Spleen (tissue), 11 donors: Measurements from ENCODE around the gene SIGLEC9. TPM values are rescaled to one million over a fixed set of nuclear protein-coding genes. Genes with fewer than 3 reads are reported as not detected.
A peak's percentile ranks its signal among the peaks of the same experiment; 100 is the strongest.

ENCODE experiments used
- DNase-seq: peaks from one replicate; pipeline ENCODE4 v3.0.0-alpha.2; 2020
- H3K27ac ChIP-seq, 8 donors: fragments of 200-600 bp; sonication (generic) in 7 of 8; 1 replicate in 4 of 8; 2 replicates in 4 of 8; pipeline versions ENCODE4 v1.5.0 to v1.8.0; 2016 to 2021; ENCODE audit warnings: inconsistent platforms in 4 of 8, mild to moderate bottlenecking in 4 of 8, moderate library complexity in 1 of 8
- H3K27me3 ChIP-seq, 7 donors: fragments of 200-600 bp; sonication (generic) in 6 of 7; replicated peaks in 1 of 7; 1 replicate in 4 of 7; 2 replicates in 3 of 7; pipeline versions ENCODE4 v1.5.0 to v1.8.0; 2016 to 2021; ENCODE audit warnings: inconsistent platforms in 3 of 7, mild to moderate bottlenecking in 1 of 7
- H3K36me3 ChIP-seq, 6 donors: fragments of 200-600 bp; sonication (generic) in 5 of 6; 1 replicate in 4 of 6; 2 replicates in 2 of 6; pipeline versions ENCODE4 v1.5.0 to v1.8.0; 2016 to 2021; ENCODE audit warnings: inconsistent platforms in 2 of 6
- H3K4me1 ChIP-seq, 6 donors: fragments of 200-600 bp; sonication (generic) in 5 of 6; 1 replicate in 3 of 6; 2 replicates in 3 of 6; pipeline versions ENCODE4 v1.5.0 to v1.8.0; 2016 to 2021; ENCODE audit warnings: inconsistent platforms in 3 of 6
- H3K4me3 ChIP-seq, 8 donors: fragments of 200-600 bp; sonication (generic) in 7 of 8; 1 replicate in 4 of 8; 2 replicates in 4 of 8; pipeline versions ENCODE4 v1.5.0 to v1.8.0; 2016 to 2021; ENCODE audit warnings: inconsistent platforms in 4 of 8, mild to moderate bottlenecking in 4 of 8, moderate library complexity in 2 of 8
- H3K9me3 ChIP-seq, 8 donors: fragments of 200-600 bp; sonication (generic) in 7 of 8; 1 replicate in 4 of 8; 2 replicates in 4 of 8; pipeline versions ENCODE4 v1.5.0 to v1.8.0; 2016 to 2021; ENCODE audit warnings: inconsistent platforms in 4 of 8
- POLR2A ChIP-seq, 3 donors: fragments of 450-650 bp; IDR thresholded peaks; one replicate each; pipeline ENCODE4 v1.5.1; 2017; ENCODE audit warnings: antibody characterized with exemption in 3 of 3, mild to moderate bottlenecking in 1 of 3
- POLR2AphosphoS5 ChIP-seq, 3 donors: sonication (generic); formaldehyde crosslinking; IDR thresholded peaks; one replicate each; pipeline ENCODE4 v1.5.1; 2017; ENCODE audit warnings: antibody characterized with exemption in 3 of 3
- WGBS, 5 donors: extraction: QIAGEN DNeasy Blood & Tissue Kit in 3 of 5; methylation state at CpG; one replicate each; pipeline versions ENCODE4 v1.1.5 to v1.1.7; 2013 to 2018; 5-methylcytosine and 5-hydroxymethylcytosine counted together
- intact Hi-C: fragments of 100-400 bp; cut with DNase I; formaldehyde crosslinking; loops from one replicate; pipeline ENCODE4 v1.15.0; 2023; ENCODE audit warnings: low total_unique reads
- polyA plus RNA-seq, 3 donors: library from polyadenylated mRNA; stranded (reverse); fragments of 200-250 nt; gene quantifications; one replicate each; pipeline ENCODE4 v1.2.1, GENCODE V29; 2013
- total RNA-seq, 7 donors: library from RNA; depleted of rRNA in 3 of 7; stranded (reverse); fragments of >200 nt in 3 of 7; fragmentation: NEBNext Ultra II Directional in 4 of 7; extraction: Animal tissue kit (Norgen Biotek cat#: 25700) in 4 of 7; gene quantifications; one replicate each; pipeline versions ENCODE4 v1.1.0 to v1.2.1, GENCODE V29; 2016 to 2021
- TF ChIP-seq, protein P1 (sequence below), 11 experiments: fragments of 200-600 bp in 7 of 11; fragments of 450-650 bp in 4 of 11; sonication (generic) in 4 of 11; IDR thresholded peaks in 8 of 11; conservative IDR thresholded peaks in 3 of 11; 1 replicate in 7 of 11; 2 replicates in 4 of 11; pipeline versions ENCODE4 v1.4.0 to v1.8.0; 2016 to 2021; ENCODE audit warnings: antibody characterized with exemption in 11 of 11, inconsistent platforms in 4 of 11, mild to moderate bottlenecking in 1 of 11
- donor health status: healthy with polysubstance abuse.
- donor health status: DM: no; HTN: no; CAD: no; lungs with moderate emphysema.
- donor health status: DM: no; HTN: no; CAD: no.
- donor health status: Bipolar disorder and iron deficiency.
- donor health status: healthy.
- donor health status: DM: no; HTN: no; CAD: no.
- donor health status: DM: yes; HTN: yes; CAD: no.

The SIGLEC9 gene
- total and polyA plus RNA-seq, 10 donors = 4.6 to 81.3 (median 37.8) TPM

DNA sequence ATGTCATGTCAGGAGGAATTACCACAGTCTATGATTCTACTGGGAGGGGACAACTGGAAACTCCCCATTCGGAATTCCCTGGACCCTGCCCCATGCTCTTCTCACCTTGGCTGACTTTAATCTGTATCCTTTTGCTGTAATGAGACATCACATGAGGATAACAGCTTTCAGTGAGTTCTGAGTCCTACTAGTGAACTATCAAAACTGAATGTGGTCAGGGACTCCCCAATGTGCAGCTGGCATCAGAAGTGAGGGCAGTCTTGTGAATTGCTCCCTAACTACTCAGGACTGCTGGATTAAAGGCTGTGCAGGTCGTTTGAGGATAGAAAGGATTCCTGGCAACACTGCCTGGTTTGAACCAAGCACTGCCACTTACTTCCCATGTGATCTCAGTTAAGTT, 32.6 kb downstream of the SIGLEC9 start:
- intact Hi-C loops = no loop called here
- no peak overlapping the region for H3K4me3 ChIP-seq
- no peak for DNase-seq
- TF ChIP-seq, protein P1, sequence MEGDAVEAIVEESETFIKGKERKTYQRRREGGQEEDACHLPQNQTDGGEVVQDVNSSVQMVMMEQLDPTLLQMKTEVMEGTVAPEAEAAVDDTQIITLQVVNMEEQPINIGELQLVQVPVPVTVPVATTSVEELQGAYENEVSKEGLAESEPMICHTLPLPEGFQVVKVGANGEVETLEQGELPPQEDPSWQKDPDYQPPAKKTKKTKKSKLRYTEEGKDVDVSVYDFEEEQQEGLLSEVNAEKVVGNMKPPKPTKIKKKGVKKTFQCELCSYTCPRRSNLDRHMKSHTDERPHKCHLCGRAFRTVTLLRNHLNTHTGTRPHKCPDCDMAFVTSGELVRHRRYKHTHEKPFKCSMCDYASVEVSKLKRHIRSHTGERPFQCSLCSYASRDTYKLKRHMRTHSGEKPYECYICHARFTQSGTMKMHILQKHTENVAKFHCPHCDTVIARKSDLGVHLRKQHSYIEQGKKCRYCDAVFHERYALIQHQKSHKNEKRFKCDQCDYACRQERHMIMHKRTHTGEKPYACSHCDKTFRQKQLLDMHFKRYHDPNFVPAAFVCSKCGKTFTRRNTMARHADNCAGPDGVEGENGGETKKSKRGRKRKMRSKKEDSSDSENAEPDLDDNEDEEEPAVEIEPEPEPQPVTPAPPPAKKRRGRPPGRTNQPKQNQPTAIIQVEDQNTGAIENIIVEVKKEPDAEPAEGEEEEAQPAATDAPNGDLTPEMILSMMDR (IDR thresholded peaks at IDR 0.05 in 8 of 11, conservative IDR thresholded peaks at IDR 0.05 in 3 of 11) = no peak
- TF ChIP-seq POLR2A (IDR thresholded peaks at IDR 0.05) (no peak), POLR2AphosphoS5 (IDR thresholded peaks at IDR 0.05) (no peak)
- H3K4me1 ChIP-seq = peaks cover 0 to 12% (median 6%) of the 10 kb centered on the region in 6 donors
- H3K27me3 ChIP-seq = peaks cover 0 to 34% (median 0%) of the 10 kb centered on the region in 7 donors
- H3K9me3 ChIP-seq = no peaks in the 10 kb centered on the region
- 44 to 60% (median 55%) methylated on average over 2 of the region's 2 CpGs for WGBS, 5 donors
- H3K27ac ChIP-seq = no peak overlapping the region
- peaks cover 0 to 27% (median 0%) of the 10 kb centered on the region in 6 donors for H3K36me3 ChIP-seq

DNA sequence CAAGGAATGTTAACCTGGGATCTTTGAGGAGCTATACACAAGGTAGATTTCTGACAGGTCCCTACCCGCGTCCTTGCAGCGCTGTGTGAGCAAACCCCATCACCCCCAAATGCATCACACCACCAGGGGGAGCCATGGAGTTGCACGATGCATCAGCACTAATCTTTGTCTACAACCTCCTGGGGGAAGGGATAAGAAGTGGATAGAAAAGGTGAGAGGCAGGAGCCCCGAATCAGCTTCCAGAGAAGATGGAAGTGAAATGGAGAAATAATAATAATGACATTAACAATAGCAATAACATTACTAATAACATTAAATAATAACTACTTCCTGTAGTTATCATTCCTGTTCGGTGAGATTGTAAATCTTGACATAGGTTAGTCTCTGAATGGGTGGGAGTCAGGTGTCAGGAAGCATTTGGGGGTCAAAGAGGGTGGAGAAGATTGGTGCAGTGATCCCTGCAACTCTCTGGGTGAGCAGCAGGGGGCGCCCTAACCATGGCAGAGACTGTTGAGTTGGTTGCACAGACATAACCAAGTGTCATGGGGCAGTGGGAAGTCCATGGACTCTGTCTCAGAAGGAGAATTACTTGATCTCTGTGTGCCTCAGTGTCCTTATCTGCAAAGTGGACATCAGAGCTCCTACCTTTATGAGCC, 33.9 kb downstream of the SIGLEC9 start:
- 19 to 34% (median 21%) methylated on average over 7 of the region's 7 CpGs for WGBS, 5 donors
- H3K4me1 ChIP-seq = peaks cover 0 to 12% (median 6%) of the 10 kb centered on the region in 6 donors
- H3K27ac ChIP-seq = peak overlapping the region in 2 of 8 donors; percentile 47 to 48
- no peak overlapping the region for H3K4me3 ChIP-seq
- intact Hi-C loops = no loop called here
- H3K9me3 ChIP-seq = no peaks in the 10 kb centered on the region
- peaks cover 0 to 27% (median 0%) of the 10 kb centered on the region in 7 donors for H3K27me3 ChIP-seq
- DNase-seq = peak; percentile 89
- H3K36me3 ChIP-seq = peaks cover 0 to 18% (median 0%) of the 10 kb centered on the region in 6 donors
- TF ChIP-seq POLR2A (IDR thresholded peaks at IDR 0.05) = no peak
- TF ChIP-seq, protein P1 (IDR thresholded peaks at IDR 0.05 in 8 of 11, conservative IDR thresholded peaks at IDR 0.05 in 3 of 11) = peak; percentile 54 to 90 (median 70)

DNA sequence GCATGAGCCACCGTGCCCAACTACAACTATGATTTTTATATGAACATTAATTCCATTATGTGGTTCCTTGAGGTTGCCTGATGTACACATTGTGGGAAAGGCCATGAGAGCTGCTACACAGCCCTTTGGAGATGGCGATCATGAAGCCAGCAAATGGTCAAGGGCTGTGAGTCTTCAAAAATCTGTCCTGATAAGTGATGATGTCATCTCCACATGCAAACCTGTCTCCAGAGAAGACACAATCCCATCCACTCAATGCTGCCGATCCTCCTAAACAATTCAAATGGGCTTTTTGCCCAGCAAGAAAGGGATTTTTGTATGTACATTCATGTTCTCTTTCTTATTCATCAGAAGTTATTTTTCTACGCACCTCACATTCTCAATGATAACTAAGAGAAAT, 35.0 kb downstream of the SIGLEC9 start:
- no peak for DNase-seq
- 79 to 92% (median 88%) methylated on average over 4 of the region's 4 CpGs for WGBS, 5 donors
- no peak overlapping the region for H3K4me3 ChIP-seq
- H3K9me3 ChIP-seq = no peaks in the 10 kb centered on the region
- peaks cover 0 to 21% (median 0%) of the 10 kb centered on the region in 7 donors for H3K27me3 ChIP-seq
- intact Hi-C loops = no loop called here
- H3K27ac ChIP-seq = no peak overlapping the region
- peaks cover 0 to 12% (median 6%) of the 10 kb centered on the region in 6 donors for H3K4me1 ChIP-seq
- peaks cover 0 to 8% (median 0%) of the 10 kb centered on the region in 6 donors for H3K36me3 ChIP-seq
- no peak for TF ChIP-seq POLR2AphosphoS5 (IDR thresholded peaks at IDR 0.05)
- no peak for TF ChIP-seq POLR2A (IDR thresholded peaks at IDR 0.05)
- TF ChIP-seq, protein P1 (IDR thresholded peaks at IDR 0.05 in 8 of 11, conservative IDR thresholded peaks at IDR 0.05 in 3 of 11) = no peak

DNA sequence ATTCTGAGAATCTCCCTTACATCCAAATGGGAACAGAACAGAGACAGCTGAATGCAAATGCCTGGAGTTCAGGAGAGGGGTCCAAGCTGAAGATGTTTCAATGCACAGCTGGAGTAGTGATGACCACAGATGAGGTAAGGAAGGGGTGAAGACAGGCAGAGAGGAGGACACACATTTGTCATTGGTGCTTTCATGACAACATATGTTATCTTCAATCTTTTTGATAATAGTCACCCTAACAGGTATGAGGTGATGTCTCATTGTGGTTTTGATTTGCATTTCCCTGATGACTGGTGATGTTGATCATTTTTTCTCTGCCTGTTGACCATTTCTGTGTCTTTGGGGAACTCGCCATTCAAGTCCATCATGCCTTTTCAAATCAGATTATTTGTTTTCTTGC, 36.6 kb downstream of the SIGLEC9 start:
- TF ChIP-seq, protein P1 (IDR thresholded peaks at IDR 0.05 in 8 of 11, conservative IDR thresholded peaks at IDR 0.05 in 3 of 11) = no peak
- TF ChIP-seq POLR2AphosphoS5 (IDR thresholded peaks at IDR 0.05) (no peak), POLR2A (IDR thresholded peaks at IDR 0.05) (no peak)
- H3K9me3 ChIP-seq = no peaks in the 10 kb centered on the region
- H3K36me3 ChIP-seq = no peaks in the 10 kb centered on the region
- H3K27me3 ChIP-seq = peaks cover 0 to 21% (median 0%) of the 10 kb centered on the region in 7 donors
- WGBS, 5 donors = 75 to 97% (median 80%) methylated on average over 1 of the region's 1 CpG
- peaks cover 0 to 12% (median 6%) of the 10 kb centered on the region in 6 donors for H3K4me1 ChIP-seq
- H3K4me3 ChIP-seq = no peak overlapping the region
- H3K27ac ChIP-seq = no peak overlapping the region
- intact Hi-C loops = no loop called here
- no peak for DNase-seq
